Stimulated activated CD4-positive, alpha-beta T cell treated with anti-CD3 and anti-CD28 coated beads, Interleukin-2, amount 100 ng/mL, for 4 hours (primary cell): Measurements from ENCODE around the gene IFNL2.
"Not testable (repeated sequence)": the region's sequence is repeated elsewhere in the genome, so short reads cannot be mapped to it uniquely, and the experiment has no call there.

Experiments used
- DNase-seq: peaks from one replicate; pipeline ENCODE4 v3.0.0-alpha.2; 2020; ENCODE audit warnings: low read depth

IFNL2 gene

GRCh38 chr19:39268085-39268484 lies at the start of gene IFNL2:
IFNL2 (plus strand) TSS chr19:39268396; CDS start chr19:39268569, 173 bp downstream.
- not testable (repeated sequence) for DNase-seq

DNA sequence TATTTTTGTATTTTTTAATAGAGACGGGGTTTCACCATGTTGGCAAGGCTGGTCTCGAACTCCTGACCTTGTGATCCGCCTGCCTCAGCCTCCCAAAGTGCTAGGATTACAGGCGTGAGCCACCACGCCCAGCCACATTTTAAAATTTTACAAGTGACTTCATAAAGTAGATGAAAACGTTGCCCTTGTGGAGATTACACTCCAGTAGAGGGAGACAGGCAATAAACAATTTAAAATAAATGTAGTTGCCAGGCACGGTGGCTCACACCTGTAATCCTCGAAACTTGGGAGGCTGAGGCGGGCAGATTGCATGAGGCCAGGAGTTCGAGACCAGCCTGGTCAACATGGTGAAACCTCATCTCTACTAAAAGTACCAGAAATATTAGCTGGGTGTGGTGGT lies 49.1 kb upstream of the IFNL2 start:
- not testable (repeated sequence) for DNase-seq

DNA sequence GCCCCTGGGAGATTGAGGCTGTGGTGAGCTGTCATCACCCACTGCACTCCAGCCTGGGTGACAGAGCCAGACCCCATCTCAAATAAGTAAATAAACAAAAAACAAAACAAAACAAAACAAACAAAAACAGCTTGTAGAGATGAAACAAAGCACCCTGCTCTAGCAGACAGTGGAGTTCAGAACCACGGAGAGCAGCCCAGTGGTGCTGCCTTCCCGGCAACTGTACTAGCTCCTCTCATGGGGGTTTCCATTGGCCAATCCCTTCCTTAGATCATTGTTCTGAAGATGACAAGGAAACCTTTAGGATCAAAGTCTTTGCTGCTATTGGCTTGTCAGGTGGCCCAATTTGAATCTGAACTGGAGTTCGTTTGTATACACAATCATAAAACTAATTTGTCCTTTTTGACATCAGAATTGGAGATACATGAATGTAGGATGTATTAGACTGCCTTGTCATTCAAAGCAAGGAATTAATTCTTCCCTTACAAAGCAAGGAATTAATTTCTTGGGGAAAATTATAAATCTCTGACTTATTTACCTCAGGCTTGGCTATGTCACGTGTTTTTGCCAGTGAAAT lies 44.4 kb upstream of the IFNL2 start:
- DNase-seq = no peak

- no peak for DNase-seq
These were observed 43.3 kb upstream of the IFNL2 start for GRCh38 chr19:39224910-39225309.

DNA sequence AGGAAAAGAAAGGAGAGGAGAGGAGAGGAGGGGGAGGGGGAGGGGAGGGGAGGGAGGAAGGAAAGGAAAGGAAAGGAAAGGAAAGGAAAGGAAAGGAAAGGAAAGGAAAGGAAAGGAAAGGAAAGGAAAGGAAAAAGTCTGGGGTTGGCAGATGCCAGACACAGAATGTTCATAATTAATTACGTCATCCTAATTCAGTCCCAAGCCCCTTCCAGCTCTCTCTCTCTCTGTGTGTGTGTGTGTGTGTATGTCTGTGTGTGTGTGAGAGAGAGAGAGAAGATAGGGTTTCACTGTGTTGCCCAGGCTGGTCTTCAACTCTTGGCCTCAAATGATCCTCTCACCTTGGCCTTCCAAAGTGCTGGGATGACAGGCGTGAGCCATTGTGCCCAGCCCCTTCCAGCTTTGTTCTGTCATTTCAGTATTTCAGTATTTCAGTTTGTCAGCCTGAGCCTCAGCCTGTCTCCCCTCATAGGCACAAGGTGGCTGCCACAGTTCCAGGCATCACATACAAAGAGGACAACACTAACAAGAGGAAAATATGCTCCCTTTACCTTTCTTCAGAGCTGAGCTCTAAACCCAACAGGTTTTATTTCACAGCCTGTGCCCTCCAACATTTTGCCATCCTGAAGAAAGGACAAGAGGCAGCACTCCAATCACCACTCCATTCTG lies 38.0 kb upstream of the IFNL2 start:
- no peak for DNase-seq

- DNase-seq = no peak
These were observed 35.5 kb upstream of the IFNL2 start for GRCh38 chr19:39232708-39233107.

GRCh38 chr19:39236527-39236926 lies 31.7 kb upstream of the IFNL2 start:
- DNase-seq = no peak

- peak; percentile 40 for DNase-seq
These were observed 30.7 kb upstream of the IFNL2 start for GRCh38 chr19:39237200-39238184.

DNA sequence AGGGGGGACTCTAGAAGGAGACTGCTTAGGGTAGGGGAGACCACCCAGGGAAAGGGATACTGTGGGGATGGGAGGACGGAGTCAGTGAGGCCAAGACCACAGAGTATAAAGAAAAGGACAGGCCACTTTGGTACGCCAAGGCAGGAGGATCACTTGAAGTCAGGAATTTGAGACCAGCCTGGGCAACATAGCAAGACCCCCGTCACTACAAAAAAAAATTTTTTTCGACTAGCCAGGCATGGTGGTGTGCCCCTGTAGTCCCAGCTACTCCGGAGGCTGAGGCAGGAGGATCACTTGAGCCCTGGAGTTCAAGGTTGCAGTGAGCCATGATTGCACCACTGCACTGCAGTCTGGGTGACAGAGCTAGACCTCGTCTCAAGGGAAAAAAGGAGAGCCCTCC lies 30.0 kb upstream of the IFNL2 start:
- DNase-seq = no peak

DNA sequence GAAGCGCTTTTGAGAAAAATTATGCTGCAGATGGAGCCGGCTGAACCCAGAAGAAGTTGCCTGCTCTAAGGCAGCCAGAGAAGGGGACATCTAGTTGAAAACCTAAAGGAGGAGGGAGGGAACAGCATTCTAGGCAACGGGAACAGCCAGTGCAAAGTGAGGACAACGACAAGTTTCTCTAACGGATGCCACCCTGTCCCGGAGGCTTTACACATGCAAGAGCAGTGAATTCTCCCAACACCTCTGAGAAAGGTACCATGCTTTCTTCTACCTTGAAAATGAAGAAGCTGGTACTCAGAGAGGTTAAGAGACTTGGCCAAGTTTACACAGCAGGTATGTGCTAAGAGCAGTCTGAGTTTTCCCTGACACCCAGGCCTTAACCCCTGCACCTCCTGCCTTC lies 29.3 kb upstream of the IFNL2 start:
- DNase-seq = no peak

DNA sequence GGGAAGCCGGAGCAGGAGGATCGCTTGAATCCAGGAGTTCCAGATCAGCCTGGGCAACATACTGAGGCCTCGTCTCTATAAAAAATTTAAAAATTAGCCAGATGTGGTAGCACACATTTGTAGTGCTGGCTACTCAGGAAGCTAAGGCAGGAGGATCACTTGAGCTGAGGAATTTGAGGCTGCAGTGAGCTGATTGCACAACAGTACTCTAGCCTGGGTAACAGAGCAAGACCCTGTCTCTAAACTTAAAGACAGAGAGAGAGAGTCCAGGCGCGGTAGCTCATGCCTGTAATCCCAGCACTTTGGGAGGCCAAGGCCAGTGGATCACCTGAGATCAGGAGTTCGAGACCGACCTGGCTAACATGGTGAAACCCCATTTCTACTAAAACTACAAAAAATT lies 27.8 kb upstream of the IFNL2 start:
- no peak for DNase-seq

DNA sequence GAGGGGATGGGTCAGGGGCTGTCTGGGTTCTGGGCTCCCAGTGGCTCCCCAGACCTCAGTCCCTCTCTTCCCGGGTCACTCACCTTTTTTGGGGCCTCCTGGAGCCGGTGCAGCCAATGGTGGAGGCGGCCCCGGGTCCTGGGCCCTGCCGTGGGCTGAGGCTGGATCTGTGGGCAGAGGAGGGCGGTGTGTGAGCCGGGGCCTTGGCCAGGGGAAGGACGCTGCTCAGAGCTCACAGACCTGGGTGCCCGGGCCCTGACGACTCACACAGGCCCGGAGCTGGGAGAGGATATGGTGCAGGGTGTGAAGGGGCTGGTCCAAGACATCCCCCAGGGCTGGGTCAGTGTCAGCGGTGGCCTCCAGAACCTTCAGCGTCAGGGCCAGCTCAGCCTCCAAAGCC lies 24.5 kb upstream of the IFNL2 start:
- DNase-seq = not testable (repeated sequence)

DNA sequence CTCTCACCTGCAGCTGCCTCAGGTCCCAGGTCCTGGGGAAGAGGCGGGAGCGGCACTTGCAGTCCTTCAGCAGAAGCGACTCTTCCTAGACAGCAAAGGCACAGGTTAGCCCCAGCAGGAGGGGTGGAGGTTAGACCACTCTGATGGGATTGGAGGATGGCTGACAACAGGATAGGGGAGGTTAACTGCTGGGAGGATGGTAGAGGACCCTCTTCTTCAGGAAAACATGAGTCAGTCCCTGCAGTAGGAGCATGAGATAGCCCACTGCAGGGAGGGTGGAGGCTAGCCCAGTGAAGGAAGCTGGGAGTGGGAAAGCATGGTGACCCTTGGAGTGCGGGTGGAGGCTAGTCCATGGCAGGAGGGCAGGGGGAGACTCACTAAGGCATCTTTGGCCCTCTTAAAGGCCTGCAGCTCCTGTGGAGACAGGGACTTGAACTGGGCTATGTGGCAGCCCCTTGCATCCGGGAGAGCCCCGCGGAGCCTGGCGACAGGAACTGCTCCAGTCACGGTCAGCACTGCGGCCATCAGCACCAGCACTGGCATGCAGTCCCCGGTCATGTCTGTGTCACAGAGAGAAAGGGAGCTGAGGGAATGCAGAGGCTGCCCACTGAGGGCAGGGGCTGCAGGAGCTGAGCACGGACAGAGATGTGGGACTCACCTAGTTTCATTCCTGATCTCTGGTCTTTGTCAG lies 23.6 kb upstream of the IFNL2 start, which contains the start of gene IFNL3:
Gene IFNL3 (minus strand): TSS at position 597 of the 691 bp plus-strand sequence. CDS start 39 bp downstream, at position 558.
- DNase-seq = not testable (repeated sequence)

GRCh38 chr19:39245166-39245565 lies 23.0 kb upstream of the IFNL2 start:
- not testable (repeated sequence) for DNase-seq

- DNase-seq = peak; percentile 30
These were observed 21.1 kb upstream of the IFNL2 start for GRCh38 chr19:39246951-39247669.

DNA sequence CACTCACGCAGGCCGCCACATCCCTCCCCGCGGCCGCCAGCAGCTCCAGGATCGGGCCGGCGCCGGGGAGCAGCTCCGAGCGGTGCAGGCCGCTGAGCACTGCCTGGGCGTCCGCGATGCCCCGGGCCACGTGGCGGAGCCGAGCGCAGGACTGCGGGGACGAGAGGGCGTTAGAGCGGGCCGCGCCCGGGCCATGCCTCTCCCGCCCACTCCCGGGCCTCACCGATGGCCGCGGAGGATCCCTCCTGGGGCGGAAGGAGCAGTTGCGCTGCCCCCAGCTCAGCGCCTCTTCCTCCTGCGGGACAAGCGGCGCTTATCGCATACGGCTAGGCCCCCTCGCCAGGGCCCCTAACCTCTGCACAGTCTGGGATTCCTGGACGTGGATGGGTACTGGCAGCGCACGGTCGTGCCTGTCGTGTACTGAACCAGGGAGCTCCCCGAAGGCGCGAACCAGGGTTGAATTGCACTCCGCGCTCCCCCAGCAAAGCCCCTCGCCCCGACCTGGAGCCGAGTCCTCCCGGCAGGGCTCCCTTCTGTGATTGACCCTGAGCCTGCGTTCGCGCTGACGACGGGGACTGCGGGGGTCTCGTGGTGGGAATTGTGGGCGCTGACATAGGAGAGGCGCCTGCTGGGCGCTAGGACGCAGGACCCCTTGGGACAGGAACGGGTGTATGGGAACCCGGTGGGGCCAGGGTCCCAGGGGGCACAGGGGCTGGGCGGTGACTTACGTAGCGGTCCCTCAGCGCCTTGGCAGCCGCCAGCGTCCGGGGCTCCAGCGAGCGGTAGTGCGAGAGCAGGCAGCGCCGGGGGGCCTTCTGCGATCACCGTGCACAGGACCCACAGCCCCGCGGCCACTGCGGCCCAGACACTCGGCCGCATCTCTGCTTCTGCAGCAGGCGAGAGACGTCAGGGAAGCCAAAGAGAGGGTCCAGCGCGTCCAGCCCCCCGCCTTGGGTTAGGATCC lies 20.2 kb upstream of the IFNL2 start:
- DNase-seq = no peak

DNA sequence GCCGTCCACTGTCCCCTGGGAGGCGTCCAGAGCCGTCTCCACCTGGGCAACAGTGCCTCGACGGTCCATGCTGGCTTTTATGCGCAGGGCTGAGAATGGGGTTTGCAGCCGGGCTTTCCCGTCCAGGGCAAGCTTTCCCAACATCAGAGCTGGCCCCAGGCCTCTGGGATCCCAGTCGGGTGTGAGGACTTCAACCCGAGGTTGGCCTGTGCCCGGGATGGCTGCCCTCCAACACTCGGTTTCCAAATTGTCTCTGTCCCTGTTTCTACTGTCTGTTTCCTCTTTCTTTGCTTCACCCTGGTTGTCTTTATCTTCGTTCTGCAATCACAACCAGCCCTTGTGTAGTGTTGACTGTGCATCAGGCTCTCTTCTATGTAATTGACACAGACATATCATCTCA lies 19.4 kb upstream of the IFNL2 start, which contains the start of gene IFNL4:
Gene IFNL4 (minus strand): TSS at position 51 of the 400 bp plus-strand sequence.
- no peak for DNase-seq

DNA sequence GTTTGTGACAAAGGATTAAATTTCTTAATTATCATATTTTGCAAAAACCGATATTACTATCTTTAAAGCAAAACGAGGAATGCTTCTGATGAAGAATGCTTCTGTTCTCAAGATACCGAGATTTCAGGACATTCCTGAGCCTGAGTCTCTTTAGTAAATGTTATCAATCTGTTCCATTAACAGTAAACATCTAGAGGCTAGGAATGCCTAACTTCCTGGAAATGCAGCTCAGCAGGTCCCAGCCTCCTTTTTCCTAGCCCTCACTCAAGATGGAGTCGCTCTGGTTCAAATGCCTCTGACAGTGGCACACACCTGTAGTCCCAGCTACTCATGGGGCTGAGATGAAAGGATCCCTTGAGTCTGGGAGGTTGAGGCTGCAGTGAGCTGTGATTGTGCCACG lies 17.1 kb upstream of the IFNL2 start:
- DNase-seq = no peak

- no peak for DNase-seq
These were observed 16.4 kb upstream of the IFNL2 start for GRCh38 chr19:39251846-39252245.

- no peak for DNase-seq
These were observed 15.7 kb upstream of the IFNL2 start for GRCh38 chr19:39252458-39252857.
